OCI-M2 (cell line): ENCODE results near the gene SLC66A2.

ENCODE experiments used
- DNase-seq: peaks from one replicate; lab custom pipeline; 2025; ENCODE audit not compliant: unreplicated experiment; lab: John Stamatoyannopoulos, UW

The SLC66A2 gene

GRCh38 chr18:79952456-79952995 is 1.1 kb upstream of the SLC66A2 start:
- no peak for DNase-seq

GRCh38 chr18:79950515-79951341 is 725 bp downstream of the SLC66A2 start:
- no peak for DNase-seq

- peak; percentile 10 for DNase-seq
Observed at GRCh38 chr18:79949697-79950487, 1.6 kb downstream of the SLC66A2 start.

GRCh38 chr18:79948719-79949411 is 2.6 kb downstream of the SLC66A2 start:
- DNase-seq, result no peak

GRCh38 chr18:79947881-79948610 is 3.4 kb downstream of the SLC66A2 start:
- DNase-seq, result no peak

- no peak for DNase-seq
Observed at GRCh38 chr18:79947054-79947755, 4.2 kb downstream of the SLC66A2 start.

GRCh38 chr18:79945118-79946042 is 6.1 kb downstream of the SLC66A2 start:
- no peak for DNase-seq

GRCh38 chr18:79944746-79945117 is 6.7 kb downstream of the SLC66A2 start:
- DNase-seq, result no peak

- no peak for DNase-seq
Observed at GRCh38 chr18:79944126-79944731, 7.2 kb downstream of the SLC66A2 start.

GRCh38 chr18:79943608-79944125 is 7.8 kb downstream of the SLC66A2 start:
- no peak for DNase-seq

- DNase-seq, result no peak
Observed at GRCh38 chr18:79942786-79943607, 8.5 kb downstream of the SLC66A2 start.

- no peak for DNase-seq
Observed at GRCh38 chr18:79942211-79942610, 9.2 kb downstream of the SLC66A2 start.

- no peak for DNase-seq
Observed at GRCh38 chr18:79941473-79942119, 9.9 kb downstream of the SLC66A2 start.

GRCh38 chr18:79940814-79941472 is 10.5 kb downstream of the SLC66A2 start:
- no peak for DNase-seq

- no peak for DNase-seq
Observed at GRCh38 chr18:79940126-79940813, 11.2 kb downstream of the SLC66A2 start.

GRCh38 chr18:79939096-79939495 is 12.4 kb downstream of the SLC66A2 start:
- DNase-seq, result no peak
